Measurements from ENCODE around the gene CTNNA2. TPM values are rescaled to one million over a fixed set of nuclear protein-coding genes. Genes with fewer than 3 reads are reported as not detected.

Gene CTNNA2
- total RNA-seq, 1 donor from 2014 or later = 43.5 TPM

DNA sequence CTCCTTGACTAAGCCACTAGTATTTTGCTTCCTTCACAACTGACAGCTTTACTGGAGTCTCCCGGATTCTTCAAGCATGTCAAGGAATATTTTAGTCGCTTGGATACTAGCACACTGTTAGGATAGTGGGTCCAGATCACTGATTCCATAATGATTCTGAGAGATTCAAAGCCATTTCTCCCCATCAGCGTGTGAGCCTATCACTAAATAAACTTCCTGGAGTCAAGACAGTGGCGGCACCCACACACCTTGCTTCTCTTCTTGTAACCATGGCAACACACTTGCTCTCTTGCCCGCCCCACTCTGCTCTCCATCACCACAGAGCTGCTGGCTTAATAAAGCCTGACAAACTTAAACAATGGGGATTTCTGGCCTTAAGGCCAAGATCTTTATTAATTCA is 546.6 kb downstream of the CTNNA2 start:
- Mint-ChIP-seq H3K27me3 (ENCODE audit: insufficient read depth, low read depth) (no peaks in the 10 kb centered on the region), H3K36me3 (no peaks in the 10 kb centered on the region), H3K27ac (no peak overlapping the region), H3K9me3 (no peaks in the 10 kb centered on the region), H3K4me3 (no peak overlapping the region), H3K4me1 (peaks cover 28% of the 10 kb centered on the region)
- Histone ChIP-seq H3K36me3 (no peaks in the 10 kb centered on the region), H3K4me1 (peaks cover 26% of the 10 kb centered on the region), H3K9me3 (ENCODE audit: low read depth) (no peaks in the 10 kb centered on the region), H3K4me2 (no peak overlapping the region), H3K4me3 (no peak overlapping the region), H3K9ac (no peak overlapping the region), H2AFZ (replicated peaks) (no peak overlapping the region), H4K20me1 (ENCODE audit: low read depth) (no peaks in the 10 kb centered on the region), H3K79me2 (ENCODE audit: low read depth) (no peaks in the 10 kb centered on the region), H3K27me3 (no peaks in the 10 kb centered on the region), H3F3A (ENCODE audit: low read depth) (no peaks in the 10 kb centered on the region), H3K27ac (no peak overlapping the region)
- DNase-seq (ENCODE audit: low spot score) = no peak
- TF ChIP-seq EZH2 (IDR thresholded peaks at IDR 0.05) (no peak), EZH2phosphoT487 (IDR thresholded peaks at IDR 0.05) (no peak)
- TF ChIP-seq, protein P1, sequence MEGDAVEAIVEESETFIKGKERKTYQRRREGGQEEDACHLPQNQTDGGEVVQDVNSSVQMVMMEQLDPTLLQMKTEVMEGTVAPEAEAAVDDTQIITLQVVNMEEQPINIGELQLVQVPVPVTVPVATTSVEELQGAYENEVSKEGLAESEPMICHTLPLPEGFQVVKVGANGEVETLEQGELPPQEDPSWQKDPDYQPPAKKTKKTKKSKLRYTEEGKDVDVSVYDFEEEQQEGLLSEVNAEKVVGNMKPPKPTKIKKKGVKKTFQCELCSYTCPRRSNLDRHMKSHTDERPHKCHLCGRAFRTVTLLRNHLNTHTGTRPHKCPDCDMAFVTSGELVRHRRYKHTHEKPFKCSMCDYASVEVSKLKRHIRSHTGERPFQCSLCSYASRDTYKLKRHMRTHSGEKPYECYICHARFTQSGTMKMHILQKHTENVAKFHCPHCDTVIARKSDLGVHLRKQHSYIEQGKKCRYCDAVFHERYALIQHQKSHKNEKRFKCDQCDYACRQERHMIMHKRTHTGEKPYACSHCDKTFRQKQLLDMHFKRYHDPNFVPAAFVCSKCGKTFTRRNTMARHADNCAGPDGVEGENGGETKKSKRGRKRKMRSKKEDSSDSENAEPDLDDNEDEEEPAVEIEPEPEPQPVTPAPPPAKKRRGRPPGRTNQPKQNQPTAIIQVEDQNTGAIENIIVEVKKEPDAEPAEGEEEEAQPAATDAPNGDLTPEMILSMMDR (IDR thresholded peaks at IDR 0.05) = no peak

DNA sequence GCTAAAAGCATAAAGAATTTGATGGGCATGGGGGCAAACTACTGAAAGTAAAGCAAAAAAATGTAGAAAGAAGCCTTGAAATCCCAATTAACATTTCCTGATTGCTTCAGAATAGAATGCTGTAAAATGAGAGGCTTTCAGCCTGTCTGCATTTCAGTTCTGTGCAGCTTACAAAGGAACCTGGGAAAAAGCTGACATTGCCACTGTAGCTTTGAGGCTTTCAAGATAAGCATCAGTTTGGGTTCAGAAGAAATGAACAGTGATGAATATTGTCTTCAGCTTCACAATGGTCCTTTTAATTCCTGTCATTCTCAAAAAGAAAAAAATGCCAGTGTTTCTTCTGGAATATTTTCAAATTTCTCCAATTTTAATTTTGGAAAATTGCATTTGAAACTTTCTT is 549.0 kb downstream of the CTNNA2 start:
- Histone ChIP-seq H3K4me2 (no peak overlapping the region), H3K9ac (no peak overlapping the region), H3K4me3 (no peak overlapping the region), H3K27me3 (no peaks in the 10 kb centered on the region), H3K9me3 (ENCODE audit: low read depth) (no peaks in the 10 kb centered on the region), H4K20me1 (ENCODE audit: low read depth) (no peaks in the 10 kb centered on the region), H3K27ac (no peak overlapping the region), H3K36me3 (no peaks in the 10 kb centered on the region), H3K79me2 (ENCODE audit: low read depth) (no peaks in the 10 kb centered on the region), H3K4me1 (peaks cover 26% of the 10 kb centered on the region), H3F3A (ENCODE audit: low read depth) (no peaks in the 10 kb centered on the region), H2AFZ (replicated peaks) (no peak overlapping the region)
- TF ChIP-seq, protein P1 (IDR thresholded peaks at IDR 0.05) = no peak
- TF ChIP-seq EZH2 (IDR thresholded peaks at IDR 0.05) (no peak), EZH2phosphoT487 (IDR thresholded peaks at IDR 0.05) (no peak)
- Mint-ChIP-seq H3K27ac (no peak overlapping the region), H3K4me3 (no peak overlapping the region), H3K4me1 (peaks cover 27% of the 10 kb centered on the region), H3K36me3 (no peaks in the 10 kb centered on the region), H3K9me3 (no peaks in the 10 kb centered on the region), H3K27me3 (ENCODE audit: insufficient read depth, low read depth) (no peaks in the 10 kb centered on the region)
- no peak for DNase-seq (ENCODE audit: low spot score)

DNA sequence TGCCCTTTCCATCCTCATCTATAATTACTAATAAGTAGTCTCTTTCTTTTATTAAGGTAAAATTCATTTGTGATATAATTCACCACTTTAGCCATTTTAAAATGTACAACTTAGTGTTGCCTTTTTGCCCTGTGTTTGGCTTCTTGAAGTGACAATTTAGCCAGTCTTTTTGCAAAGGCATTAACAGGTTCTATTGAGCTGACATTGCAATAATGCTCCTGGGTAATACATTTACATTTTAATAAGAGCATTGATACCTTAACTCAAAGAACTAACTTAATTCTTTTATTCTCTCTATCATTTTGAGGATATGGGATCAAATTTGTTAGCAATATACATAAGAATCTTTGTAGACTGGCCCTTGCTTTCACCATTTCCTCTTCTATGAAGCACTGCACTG is 549.4 kb downstream of the CTNNA2 start:
- Histone ChIP-seq H3K4me2 (no peak overlapping the region), H4K20me1 (ENCODE audit: low read depth) (no peaks in the 10 kb centered on the region), H3F3A (ENCODE audit: low read depth) (no peaks in the 10 kb centered on the region), H3K4me3 (no peak overlapping the region), H3K36me3 (no peaks in the 10 kb centered on the region), H3K79me2 (ENCODE audit: low read depth) (no peaks in the 10 kb centered on the region), H3K4me1 (peaks cover 26% of the 10 kb centered on the region), H3K27me3 (no peaks in the 10 kb centered on the region), H3K9me3 (ENCODE audit: low read depth) (no peaks in the 10 kb centered on the region), H3K27ac (no peak overlapping the region), H2AFZ (replicated peaks) (no peak overlapping the region), H3K9ac (no peak overlapping the region)
- H3K4me1 Mint-ChIP-seq = peaks cover 27% of the 10 kb centered on the region
- H3K4me3 Mint-ChIP-seq = no peak overlapping the region
- no peaks in the 10 kb centered on the region for H3K36me3 Mint-ChIP-seq
- no peak for DNase-seq (ENCODE audit: low spot score)
- no peak for TF ChIP-seq EZH2 (IDR thresholded peaks at IDR 0.05)
- H3K27me3 Mint-ChIP-seq (ENCODE audit: insufficient read depth, low read depth) = no peaks in the 10 kb centered on the region
- H3K9me3 Mint-ChIP-seq = no peaks in the 10 kb centered on the region
- no peak overlapping the region for H3K27ac Mint-ChIP-seq

DNA sequence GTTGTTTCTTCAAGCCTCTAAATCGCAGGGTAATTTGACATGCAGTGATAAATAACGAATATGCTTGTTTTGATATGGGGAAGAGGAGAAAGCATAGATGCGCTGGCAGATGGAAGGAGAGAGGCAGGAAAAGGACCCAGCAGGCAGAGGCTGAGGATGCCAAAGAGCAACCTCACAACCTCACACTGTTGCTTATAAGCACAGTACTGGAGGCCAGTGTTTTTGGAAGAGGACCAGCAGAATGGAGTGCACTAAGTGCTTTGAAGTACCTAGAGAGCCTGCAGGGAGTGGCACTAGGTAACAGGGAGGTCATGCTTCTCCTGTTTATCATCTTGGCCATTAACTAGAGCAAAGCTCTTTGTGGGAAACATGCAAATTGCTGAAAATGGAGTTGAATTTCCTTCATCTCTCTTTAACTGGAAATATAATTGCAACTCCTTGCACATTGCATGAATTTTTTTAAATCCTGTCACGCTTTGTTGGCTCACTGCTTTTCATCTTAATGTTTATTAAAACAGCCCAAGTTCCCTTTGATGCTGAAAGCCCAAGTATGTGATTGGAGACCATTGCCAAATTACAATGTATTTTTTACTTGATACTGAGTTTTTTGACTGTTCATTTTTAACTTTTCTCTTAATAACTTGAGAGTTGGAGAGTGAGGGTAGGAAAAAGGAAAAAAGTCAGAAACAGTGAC is 555.3 kb downstream of the CTNNA2 start:
- H3K27ac Mint-ChIP-seq = no peak overlapping the region
- no peak for DNase-seq (ENCODE audit: low spot score)
- H3K9me3 Mint-ChIP-seq = no peaks in the 10 kb centered on the region
- H3K27me3 ChIP-seq = no peaks in the 10 kb centered on the region
- no peaks in the 10 kb centered on the region for H3K27me3 Mint-ChIP-seq (ENCODE audit: insufficient read depth, low read depth)
- H3K9ac ChIP-seq = no peak overlapping the region
- H2AFZ ChIP-seq (replicated peaks) = no peak overlapping the region
- H3K4me2 ChIP-seq = no peak overlapping the region
- no peak overlapping the region for H3K27ac ChIP-seq
- no peaks in the 10 kb centered on the region for H3K36me3 ChIP-seq
- H3K4me3 ChIP-seq = no peak overlapping the region
- H3K4me3 Mint-ChIP-seq = no peak overlapping the region
- H3K36me3 Mint-ChIP-seq = no peaks in the 10 kb centered on the region
- H3F3A ChIP-seq (ENCODE audit: low read depth) = no peaks in the 10 kb centered on the region
- H3K79me2 ChIP-seq (ENCODE audit: low read depth) = no peaks in the 10 kb centered on the region
- TF ChIP-seq EZH2 (IDR thresholded peaks at IDR 0.05) (no peak), EZH2phosphoT487 (IDR thresholded peaks at IDR 0.05) (no peak)
- TF ChIP-seq, protein P1 (IDR thresholded peaks at IDR 0.05) = no peak
- H4K20me1 ChIP-seq (ENCODE audit: low read depth) = no peaks in the 10 kb centered on the region
- no peaks in the 10 kb centered on the region for H3K4me1 ChIP-seq
- no peaks in the 10 kb centered on the region for H3K9me3 ChIP-seq (ENCODE audit: low read depth)
- peaks cover 5% of the 10 kb centered on the region for H3K4me1 Mint-ChIP-seq

Data from neural progenitor cell (in vitro differentiated cells).